GM12878 (cell line): ENCODE results near the gene PCARE. TPM values are rescaled to one million over a fixed set of nuclear protein-coding genes. Genes with fewer than 3 reads are reported as not detected.

ENCODE experiments used
- ATAC-seq: fragments of 200-7000 bp; cut with Tn5 transposase; 3 replicates; pipeline ENCODE4 v1.9.1; 2020; ENCODE audit warnings: mild to moderate bottlenecking, moderate library complexity
- BruUV-seq: library from RNA; stranded (reverse); fragments of 400-500 nt; replicated peaks from 2 replicates; lab custom pipeline; 2021; lab: Mats Ljungman, UMichigan
- CTCF ChIA-PET: fragments of 300-600 bp; sonication (Branson Sonifier 250); formaldehyde crosslinking; extraction: SDS; loops from one replicate; lab custom pipeline; 2021; ENCODE audit warnings: inconsistent platforms; lab: Yijun Ruan, JAX
- POLR2A ChIA-PET: fragments of 350-600 bp; formaldehyde crosslinking; extraction: SDS; loops from one replicate; lab custom pipeline; 2021; ENCODE audit warnings: inconsistent platforms; lab: Charles Lee
- RAD21 ChIA-PET: fragments of 300-600 bp; sonication (Branson Sonifier 250); formaldehyde crosslinking; loops from one replicate; lab custom pipeline; 2023; ENCODE audit warnings: antibody characterized with exemption; ENCODE audit not compliant: unreplicated experiment; lab: Charles Lee
- SMC1A ChIA-PET: fragments of 300-600 bp; sonication (Branson Sonifier 250); formaldehyde crosslinking; loops from one replicate; lab custom pipeline; 2023; ENCODE audit not compliant: unreplicated experiment, uncharacterized antibody; lab: Charles Lee
- DNase-seq: peaks from one replicate; pipeline ENCODE4 v3.0.0-alpha.2; 2011; ENCODE audit warnings: low read depth, low spot score
- FAIRE-seq: peaks from 3 replicates; lab custom pipeline; 2011; peaks lifted over from hg19 to GRCh38; lab: Jason Lieb, UNC
- H2AFZ ChIP-seq: 2 replicates; pipeline ENCODE4 v1.6.0; 2011; ENCODE audit warnings: low read depth, low read length, control low read depth; ENCODE audit not compliant: control insufficient read depth
- H3K27ac ChIP-seq: 2 replicates; pipeline ENCODE4 v1.5.1; 2011; ENCODE audit warnings: control low read depth; ENCODE audit not compliant: control insufficient read depth, insufficient read depth
- H3K27me3 ChIP-seq, 2 experiments: replicated peaks in 1 of 2; 2 replicates each; pipeline versions ENCODE4 v1.6.0 to v1.6.1; 2011; ENCODE audit warnings: low read length in 1 of 2; ENCODE audit not compliant: control insufficient read depth in 2 of 2, insufficient read depth in 2 of 2
- H3K36me3 ChIP-seq, 2 experiments: 2 replicates each; pipeline ENCODE4 v1.5.1; 2011; ENCODE audit warnings: low read length in 1 of 2; ENCODE audit not compliant: control insufficient read depth in 2 of 2, insufficient read depth in 2 of 2
- H3K4me1 ChIP-seq: 2 replicates; pipeline ENCODE4 v1.6.1; 2011; ENCODE audit warnings: mild to moderate bottlenecking, low read length, moderate library complexity, mixed read lengths; ENCODE audit not compliant: control insufficient read depth, insufficient read depth
- H3K4me2 ChIP-seq: 2 replicates; pipeline ENCODE4 v1.6.0; 2011; ENCODE audit warnings: control low read depth; ENCODE audit not compliant: control insufficient read depth, insufficient read depth
- H3K4me3 ChIP-seq: fragments of 200-600 bp; sonication (generic); 2 replicates; pipeline ENCODE4 v1.5.1; 2016
- H3K79me2 ChIP-seq: 2 replicates; pipeline ENCODE4 v1.6.0; 2011; ENCODE audit warnings: low read length; ENCODE audit not compliant: control insufficient read depth, insufficient read depth
- H3K9ac ChIP-seq: 2 replicates; pipeline ENCODE4 v1.8.0; 2011; ENCODE audit warnings: low read length, control low read depth, mixed read lengths; ENCODE audit not compliant: control insufficient read depth, insufficient read depth
- H3K9me3 ChIP-seq: replicated peaks from 3 replicates; pipeline ENCODE4 v1.5.1; 2011; ENCODE audit warnings: mild to moderate bottlenecking, low read length; ENCODE audit not compliant: control insufficient read depth, insufficient read depth
- H4K20me1 ChIP-seq: 2 replicates; pipeline ENCODE4 v1.6.0; 2011; ENCODE audit not compliant: control insufficient read depth, insufficient read depth
- BCL11A ChIP-seq: IDR thresholded peaks from 2 replicates; pipeline ENCODE4 v1.6.1; 2011; ENCODE audit warnings: low read depth, low read length
- CHD1 ChIP-seq: IDR thresholded peaks from 2 replicates; pipeline ENCODE4 v1.6.1; 2012; ENCODE audit warnings: low read depth, low read length, improper control_type of control experiment
- CHD4 ChIP-seq: fragments of 200-600 bp; sonication (generic); IDR thresholded peaks from 2 replicates; pipeline ENCODE4 v1.6.1; 2016; ENCODE audit warnings: mild to moderate bottlenecking
- GATAD2B ChIP-seq: fragments of 450-650 bp; conservative IDR thresholded peaks from 2 replicates; pipeline ENCODE4 v1.6.1; 2017; ENCODE audit warnings: low read depth, mild to moderate bottlenecking, moderate library complexity
- HDAC6 ChIP-seq: fragments of 200-600 bp; sonication (generic); IDR thresholded peaks from one replicate; pipeline ENCODE4 v1.8.0; 2017; ENCODE audit warnings: antibody characterized with exemption; ENCODE audit not compliant: unreplicated experiment
- NFXL1 ChIP-seq: fragments of 450-650 bp; IDR thresholded peaks from 2 replicates; pipeline ENCODE4 v1.6.1; 2017; ENCODE audit warnings: antibody characterized with exemption, mild to moderate bottlenecking, borderline replicate concordance
- NFYA ChIP-seq: IDR thresholded peaks from 2 replicates; pipeline ENCODE4 v1.6.1; 2011; ENCODE audit warnings: low read depth, mild to moderate bottlenecking, low read length, improper control_type of control experiment, borderline replicate concordance
- PAX8 ChIP-seq: fragments of 450-650 bp; IDR thresholded peaks from 2 replicates; pipeline ENCODE4 v1.6.1; 2017; ENCODE audit warnings: mild to moderate bottlenecking, moderate library complexity
- SIX5 ChIP-seq: IDR thresholded peaks from 2 replicates; pipeline ENCODE4 v1.6.1; 2011; ENCODE audit warnings: mild to moderate bottlenecking, low read depth, low read length, moderate library complexity; ENCODE audit not compliant: severe bottlenecking
- SMARCA5 ChIP-seq: fragments of 450-650 bp; IDR thresholded peaks from 2 replicates; pipeline ENCODE4 v1.6.1; 2017; ENCODE audit warnings: mild to moderate bottlenecking
- SMC3 ChIP-seq: IDR thresholded peaks from 2 replicates; pipeline ENCODE4 v1.6.1; 2011; ENCODE audit warnings: low read length, improper control_type of control experiment, borderline replicate concordance
- TAF1 ChIP-seq: IDR thresholded peaks from 2 replicates; pipeline ENCODE4 v1.6.1; 2011; ENCODE audit warnings: mild to moderate bottlenecking, low read depth, low read length, borderline replicate concordance
- YY1 ChIP-seq: IDR thresholded peaks from 2 replicates; pipeline ENCODE4 v1.6.1; 2011; ENCODE audit warnings: low read depth, mild to moderate bottlenecking, low read length
- ZNF207 ChIP-seq: fragments of 450-650 bp; IDR thresholded peaks from 2 replicates; pipeline ENCODE4 v1.6.1; 2014; ENCODE audit warnings: antibody characterized with exemption, mild to moderate bottlenecking, borderline replicate concordance
- WGBS: methylation state at CpG from one replicate; pipeline ENCODE4 v1.1.6; 2016; ENCODE audit warnings: low lambda C conversion rate; ENCODE audit not compliant: insufficient replicate concordance, insufficient coverage; ENCODE audit errors: missing lambda C conversion rate; 5-methylcytosine and 5-hydroxymethylcytosine counted together
- in situ Hi-C: fragments of 300-500 bp; cut with MboI; formaldehyde crosslinking; loops from 9 replicates; pipeline ENCODE4 v1.14.3; 2018; ENCODE audit warnings: mixed read lengths
- intact Hi-C: fragments of 100-400 bp; cut with micrococcal nuclease; formaldehyde crosslinking; loops from one replicate; pipeline ENCODE4 v1.14.2; 2022; ENCODE audit not compliant: unreplicated experiment
- polyA plus RNA-seq, 11 experiments: library from polyadenylated mRNA; depleted of rRNA in 4 of 11; unstranded in 6 of 11; stranded (reverse) in 5 of 11; fragments of >200 nt; fragmentation: Nextera tagmentation in 4 of 11; fragmentation: Illumina TruSeq in 1 of 11; extraction: Ambion mirVana in 4 of 11; extraction: Trizol in 1 of 11; gene quantifications; 1 replicate in 1 of 11; 2 replicates in 10 of 11; pipeline versions ENCODE4 v1.2.1 to v1.2.3, GENCODE V29; 2011 to 2016; ENCODE audit warnings: inconsistent platforms in 2 of 11, missing spikeins in 2 of 11, low read depth in 1 of 11
- total RNA-seq, 4 experiments: library from RNA; depleted of rRNA in 3 of 4; stranded (reverse); fragments of >200 nt in 3 of 4; fragmentation: Illumina TruSeq in 1 of 4; extraction: Trizol in 1 of 4; gene quantifications; 2 replicates each; pipeline versions ENCODE4 v1.2.1 to v1.2.3, GENCODE V29; 2013 to 2021

Gene PCARE
- total and polyA plus RNA-seq, 10 of the 15 experiments (the other 5 are each of a cell fraction or from before 2014, with no cell fraction given) = 0.04 to 0.08 (median 0.06) TPM; not detected in 5

DNA sequence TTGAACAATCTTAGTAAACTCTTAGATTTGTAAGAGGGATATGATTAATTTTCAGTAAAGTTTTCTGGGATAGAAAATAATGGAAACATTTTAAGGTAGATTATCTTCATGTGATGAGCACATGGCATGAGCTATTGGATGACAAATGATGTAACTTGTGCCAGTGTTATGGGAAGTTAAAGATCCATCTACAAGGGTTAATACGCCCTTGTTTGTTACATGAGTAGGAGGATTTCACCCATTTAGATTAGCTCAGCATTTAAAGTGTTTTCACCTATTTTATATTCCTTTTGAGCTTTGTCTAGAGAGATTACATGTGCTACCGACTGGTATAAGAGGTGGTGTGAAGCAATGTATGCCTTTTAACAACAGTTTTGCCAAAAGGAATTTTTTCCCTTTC is 46.5 kb upstream of the PCARE start (continued):
- TF ChIP-seq SMC3 (no peak), PAX8 (no peak), HDAC6 (no peak), BCL11A (no peak), CHD1 (no peak), NFXL1 (no peak), YY1 (no peak)
- TF ChIP-seq, all 136 proteins: peak for 0

DNA sequence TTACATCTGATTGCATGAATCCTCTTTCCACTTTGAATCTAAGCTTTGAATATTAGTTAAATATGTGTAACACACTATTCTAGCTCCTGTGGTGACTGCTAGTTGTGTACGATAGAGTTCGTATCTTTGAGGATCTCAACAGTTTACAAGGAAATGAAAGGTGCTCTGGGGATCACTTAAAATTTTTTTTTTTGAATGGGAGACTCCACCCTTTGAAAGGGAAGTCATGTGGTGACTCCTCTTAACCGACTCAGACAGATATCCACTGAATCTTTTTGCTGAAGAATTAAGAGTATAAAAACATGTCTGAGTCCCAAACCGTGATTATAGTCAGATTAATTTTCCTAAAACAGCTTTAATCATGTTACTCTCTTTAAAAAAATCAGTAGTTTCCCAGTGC is 44.9 kb upstream of the PCARE start:
- intact Hi-C loops = loop anchor here (5.0 kb wide), 1 partner anchor 78 kb away; no protein-coding TSS in a partner anchor
- H3K79me2 ChIP-seq = peaks cover 20% of the 10 kb centered on the region
- ChIA-PET POLR2A (interaction anchor here (0.5 to 1.6 kb wide), 4 partner anchors 10 to 18 kb away, joined by 3 to 9 read pairs (median 6); no protein-coding TSS in a partner anchor), RAD21 (interaction anchor here (1.2 to 2.9 kb wide), 2 partner anchors 11 to 13 kb away, joined by 3 to 17 read pairs; no protein-coding TSS in a partner anchor), SMC1A (interaction anchor here (1.3 to 6.7 kb wide), 3 partner anchors 10 to 29 kb away, joined by 3 to 73 read pairs (median 38); no protein-coding TSS in a partner anchor), CTCF (interaction anchor here (0.7 to 5.9 kb wide), 3 partner anchors 10 to 573 kb away, joined by 3 to 39 read pairs (median 4); no protein-coding TSS in a partner anchor)
- no peak overlapping the region for H3K4me3 ChIP-seq
- in situ Hi-C loops = no loop called here
- ATAC-seq (no peak), FAIRE-seq (no peak), DNase-seq (no peak)
- H3K4me2 ChIP-seq = peak overlapping the region; percentile 21; the same call in 1 of the 2 replicates
- BruUV-seq = no TSS peak
- peaks cover 16% of the 10 kb centered on the region for H3K4me1 ChIP-seq
- H4K20me1 ChIP-seq = no peaks in the 10 kb centered on the region
- no peak overlapping the region for H3K27ac ChIP-seq
- 50% methylated on average over 4 of the region's 4 CpGs for WGBS
- no peak overlapping the region for H3K9ac ChIP-seq
- H3K9me3 ChIP-seq = peaks cover 3% of the 10 kb centered on the region; the same call in 2 of the 3 replicates
- H3K36me3 ChIP-seq = no peaks in the 10 kb centered on the region; a peak in 2 of 4 replicates
- TF ChIP-seq TAF1 = no peak
- no peak for TF ChIP-seq GATAD2B
- no peak for TF ChIP-seq NFYA
- TF ChIP-seq ZNF207 = no peak
- no peak for TF ChIP-seq SIX5
- TF ChIP-seq SMARCA5 = no peak
- no peak for TF ChIP-seq CHD4
- no peaks in the 10 kb centered on the region for H3K27me3 ChIP-seq
- H2AFZ ChIP-seq = no peak overlapping the region
